ENCODE measurements around the gene CRYGB. TPM values are rescaled to one million over a fixed set of nuclear protein-coding genes. Genes with fewer than 3 reads are reported as not detected.
"Not testable (repeated sequence)": the region's sequence is repeated elsewhere in the genome, so short reads cannot be mapped to it uniquely, and the experiment has no call there.

The CRYGB gene
- total RNA-seq, 1 experiment from 2014 or later: 0.94 TPM

GRCh38 chr2:208138334-208138733 is 7.6 kb downstream of the CRYGB start:
- DNase-seq; H3K36me3 ChIP-seq (replicated peaks; ENCODE audit: control insufficient read depth, insufficient read depth, low read length); H3K4me3 ChIP-seq (ENCODE audit: insufficient read depth, low read depth, low read length); H3K27me3 ChIP-seq (ENCODE audit: control insufficient read depth, insufficient read depth, low read length): not testable (repeated sequence)

- Histone ChIP-seq H3K4me3 (ENCODE audit: insufficient read depth, low read depth, low read length) (no peak overlapping the region), H3K36me3 (replicated peaks; ENCODE audit: control insufficient read depth, insufficient read depth, low read length) (no peaks in the 10 kb centered on the region), H3K27me3 (ENCODE audit: control insufficient read depth, insufficient read depth, low read length) (no peaks in the 10 kb centered on the region)
- DNase-seq: no peak
Observed at GRCh38 chr2:208136716-208137094, 9.3 kb downstream of the CRYGB start.

GRCh38 chr2:208135794-208136715 is 9.9 kb downstream of the CRYGB start:
- DNase-seq: no peak
- no peak overlapping the region for H3K4me3 ChIP-seq (ENCODE audit: insufficient read depth, low read depth, low read length)
- H3K36me3 ChIP-seq (replicated peaks; ENCODE audit: control insufficient read depth, insufficient read depth, low read length): no peaks in the 10 kb centered on the region
- H3K27me3 ChIP-seq (ENCODE audit: control insufficient read depth, insufficient read depth, low read length): no peaks in the 10 kb centered on the region

- Histone ChIP-seq H3K27me3 (ENCODE audit: control insufficient read depth, insufficient read depth, low read length) (no peaks in the 10 kb centered on the region), H3K36me3 (replicated peaks; ENCODE audit: control insufficient read depth, insufficient read depth, low read length) (no peaks in the 10 kb centered on the region), H3K4me3 (ENCODE audit: insufficient read depth, low read depth, low read length) (no peak overlapping the region)
- no peak for DNase-seq
Observed at GRCh38 chr2:208134928-208135586, 10.9 kb downstream of the CRYGB start.

- Histone ChIP-seq H3K4me3 (ENCODE audit: insufficient read depth, low read depth, low read length) (no peak overlapping the region), H3K27me3 (ENCODE audit: control insufficient read depth, insufficient read depth, low read length) (no peaks in the 10 kb centered on the region), H3K36me3 (replicated peaks; ENCODE audit: control insufficient read depth, insufficient read depth, low read length) (no peaks in the 10 kb centered on the region)
- no peak for DNase-seq
Observed at GRCh38 chr2:208130712-208131110, 15.2 kb downstream of the CRYGB start.

GRCh38 chr2:208129744-208130711 is 15.9 kb downstream of the CRYGB start, which contains the start of gene CRYGC:
Gene CRYGC (minus strand): TSS chr2:208129828. CDS start chr2:208129792, 36 bp downstream.
- no peak for DNase-seq
- Histone ChIP-seq H3K4me3 (ENCODE audit: insufficient read depth, low read depth, low read length) (no peak within 1 kb of the TSS), H3K27me3 (ENCODE audit: control insufficient read depth, insufficient read depth, low read length) (no peaks in the 10 kb centered on the region), H3K36me3 (replicated peaks; ENCODE audit: control insufficient read depth, insufficient read depth, low read length) (no peaks in the 10 kb centered on the region)

GRCh38 chr2:208128136-208128535 is 17.8 kb downstream of the CRYGB start:
- H3K36me3 ChIP-seq (replicated peaks; ENCODE audit: control insufficient read depth, insufficient read depth, low read length): no peaks in the 10 kb centered on the region
- H3K27me3 ChIP-seq (ENCODE audit: control insufficient read depth, insufficient read depth, low read length): no peaks in the 10 kb centered on the region; the same call in 1 of the 2 replicates
- no peak for DNase-seq
- no peak overlapping the region for H3K4me3 ChIP-seq (ENCODE audit: insufficient read depth, low read depth, low read length)

GRCh38 chr2:208127090-208127489 is 18.9 kb downstream of the CRYGB start:
- H3K4me3 ChIP-seq (ENCODE audit: insufficient read depth, low read depth, low read length): no peak overlapping the region
- no peaks in the 10 kb centered on the region; the same call in 1 of the 2 replicates for H3K27me3 ChIP-seq (ENCODE audit: control insufficient read depth, insufficient read depth, low read length)
- no peak for DNase-seq
- H3K36me3 ChIP-seq (replicated peaks; ENCODE audit: control insufficient read depth, insufficient read depth, low read length): no peaks in the 10 kb centered on the region

GRCh38 chr2:208125251-208125650 is 20.7 kb downstream of the CRYGB start:
- DNase-seq: no peak
- no peaks in the 10 kb centered on the region for H3K36me3 ChIP-seq (replicated peaks; ENCODE audit: control insufficient read depth, insufficient read depth, low read length)
- H3K4me3 ChIP-seq (ENCODE audit: insufficient read depth, low read depth, low read length): no peak overlapping the region
- no peaks in the 10 kb centered on the region; the same call in 1 of the 2 replicates for H3K27me3 ChIP-seq (ENCODE audit: control insufficient read depth, insufficient read depth, low read length)

GRCh38 chr2:208124013-208124715 is 21.8 kb downstream of the CRYGB start, which contains the start of gene CRYGD:
Gene CRYGD (minus strand): TSS chr2:208124524. CDS start chr2:208124473, 51 bp downstream.
- DNase-seq: not testable (repeated sequence)

GRCh38 chr2:208122248-208122647 is 23.7 kb downstream of the CRYGB start:
- no peaks in the 10 kb centered on the region; the same call in 1 of the 2 replicates for H3K27me3 ChIP-seq (ENCODE audit: control insufficient read depth, insufficient read depth, low read length)
- no peaks in the 10 kb centered on the region for H3K36me3 ChIP-seq (replicated peaks; ENCODE audit: control insufficient read depth, insufficient read depth, low read length)
- no peak overlapping the region for H3K4me3 ChIP-seq (ENCODE audit: insufficient read depth, low read depth, low read length)
- no peak for DNase-seq

More at GRCh38 chr2:208124013-208124715, 21.8 kb downstream of the CRYGB start, which contains the start of gene CRYGD:
- H3K27me3 ChIP-seq (ENCODE audit: control insufficient read depth, insufficient read depth, low read length); H3K36me3 ChIP-seq (replicated peaks; ENCODE audit: control insufficient read depth, insufficient read depth, low read length): not testable (repeated sequence)
- peak within 1 kb of the TSS; percentile 37 for H3K4me3 ChIP-seq (ENCODE audit: insufficient read depth, low read depth, low read length)

GRCh38 chr2:208118918-208119317 is 27.0 kb downstream of the CRYGB start:
- DNase-seq: no peak
- Histone ChIP-seq H3K27me3 (ENCODE audit: control insufficient read depth, insufficient read depth, low read length) (no peaks in the 10 kb centered on the region; the same call in 1 of the 2 replicates), H3K36me3 (replicated peaks; ENCODE audit: control insufficient read depth, insufficient read depth, low read length) (no peaks in the 10 kb centered on the region), H3K4me3 (ENCODE audit: insufficient read depth, low read depth, low read length) (no peak overlapping the region)

- DNase-seq; H3K36me3 ChIP-seq (replicated peaks; ENCODE audit: control insufficient read depth, insufficient read depth, low read length); H3K27me3 ChIP-seq (ENCODE audit: control insufficient read depth, insufficient read depth, low read length); H3K4me3 ChIP-seq (ENCODE audit: insufficient read depth, low read depth, low read length): not testable (repeated sequence)
Observed at GRCh38 chr2:208117390-208117789, 28.6 kb downstream of the CRYGB start.

All from H7 (cell line).